ENCODE data around the gene ATP1B3.

The ATP1B3 gene

DNA sequence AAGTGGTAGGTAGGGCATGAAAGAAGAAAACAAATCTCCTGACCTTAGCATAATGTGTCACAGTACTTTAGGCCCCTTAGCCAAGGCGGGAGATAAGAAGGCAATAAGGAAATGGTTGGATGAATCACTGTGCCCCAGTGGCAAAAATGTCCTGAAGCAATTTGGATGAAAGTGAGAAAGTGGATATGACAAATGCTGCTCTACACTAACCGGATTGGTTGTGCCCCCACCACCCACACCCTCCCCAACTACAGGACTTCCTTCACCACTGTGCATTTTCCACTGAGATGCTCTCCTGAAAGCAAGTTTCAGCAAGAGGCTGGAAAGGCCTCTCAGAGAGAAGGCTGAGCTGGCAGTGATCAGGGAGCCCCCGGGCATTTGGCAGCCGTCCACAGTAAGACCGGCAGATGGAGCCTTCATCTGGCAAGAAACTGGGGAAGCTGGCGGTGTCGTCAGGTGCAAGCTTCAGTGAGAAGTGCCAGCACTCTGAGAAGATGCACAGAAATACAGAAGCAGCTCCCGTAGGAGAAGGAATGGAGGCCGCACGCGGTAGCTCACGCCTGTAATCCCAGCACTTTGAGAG, 63.8 kb downstream of the ATP1B3 start:
- Histone ChIP-seq H3K4me3 (ENCODE audit: low read depth in 1 of 2, low read length in 1 of 2) (no peak overlapping the region), H3K4me1 (ENCODE audit: control insufficient read depth in 1 of 2, insufficient read depth in 1 of 2, low read depth in 1 of 2, low read length in 1 of 2) (peaks cover 0 to 9% of the 10 kb centered on the region in 2 experiments), H3K36me3 (peaks cover 6% of the 10 kb centered on the region), H3K27me3 (no peaks in the 10 kb centered on the region), H3K27ac (no peak overlapping the region), H3K9me3 (no peaks in the 10 kb centered on the region)
- TF ChIP-seq, protein P1, sequence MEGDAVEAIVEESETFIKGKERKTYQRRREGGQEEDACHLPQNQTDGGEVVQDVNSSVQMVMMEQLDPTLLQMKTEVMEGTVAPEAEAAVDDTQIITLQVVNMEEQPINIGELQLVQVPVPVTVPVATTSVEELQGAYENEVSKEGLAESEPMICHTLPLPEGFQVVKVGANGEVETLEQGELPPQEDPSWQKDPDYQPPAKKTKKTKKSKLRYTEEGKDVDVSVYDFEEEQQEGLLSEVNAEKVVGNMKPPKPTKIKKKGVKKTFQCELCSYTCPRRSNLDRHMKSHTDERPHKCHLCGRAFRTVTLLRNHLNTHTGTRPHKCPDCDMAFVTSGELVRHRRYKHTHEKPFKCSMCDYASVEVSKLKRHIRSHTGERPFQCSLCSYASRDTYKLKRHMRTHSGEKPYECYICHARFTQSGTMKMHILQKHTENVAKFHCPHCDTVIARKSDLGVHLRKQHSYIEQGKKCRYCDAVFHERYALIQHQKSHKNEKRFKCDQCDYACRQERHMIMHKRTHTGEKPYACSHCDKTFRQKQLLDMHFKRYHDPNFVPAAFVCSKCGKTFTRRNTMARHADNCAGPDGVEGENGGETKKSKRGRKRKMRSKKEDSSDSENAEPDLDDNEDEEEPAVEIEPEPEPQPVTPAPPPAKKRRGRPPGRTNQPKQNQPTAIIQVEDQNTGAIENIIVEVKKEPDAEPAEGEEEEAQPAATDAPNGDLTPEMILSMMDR (IDR thresholded peaks at IDR 0.05): no peak

GRCh38 chr3:141941093-141941492, 64.7 kb downstream of the ATP1B3 start:
- H3K36me3 ChIP-seq: peaks cover 14% of the 10 kb centered on the region
- no peaks in the 10 kb centered on the region for H3K27me3 ChIP-seq
- peaks cover 0 to 9% of the 10 kb centered on the region in 2 experiments for H3K4me1 ChIP-seq (ENCODE audit: control insufficient read depth in 1 of 2, insufficient read depth in 1 of 2, low read depth in 1 of 2, low read length in 1 of 2)
- TF ChIP-seq, protein P1 (IDR thresholded peaks at IDR 0.05): no peak
- no peaks in the 10 kb centered on the region for H3K9me3 ChIP-seq
- H3K4me3 ChIP-seq (ENCODE audit: low read depth in 1 of 2, low read length in 1 of 2): no peak overlapping the region
- no peak overlapping the region for H3K27ac ChIP-seq

DNA sequence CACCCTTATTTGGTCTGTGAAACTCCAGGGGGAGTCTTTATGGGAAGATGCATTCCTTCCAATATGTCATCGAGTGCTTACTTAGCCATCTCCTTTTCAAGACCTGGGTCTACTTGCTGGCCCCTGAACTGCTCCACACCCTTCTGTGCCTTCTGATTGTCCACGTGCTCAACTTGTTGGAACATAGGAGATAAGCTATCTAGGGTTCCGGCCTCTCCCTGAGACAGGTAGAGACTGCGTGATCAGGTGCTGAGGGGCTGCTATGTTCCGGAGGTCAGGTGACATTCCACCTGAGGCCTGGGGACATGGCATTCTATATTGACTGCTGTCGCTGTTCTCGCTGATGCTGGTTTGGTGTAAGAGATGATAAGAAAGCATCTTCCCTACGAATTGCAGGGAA, 65.6 kb downstream of the ATP1B3 start:
- Histone ChIP-seq H3K36me3 (peaks cover 18% of the 10 kb centered on the region), H3K4me1 (ENCODE audit: control insufficient read depth in 1 of 2, insufficient read depth in 1 of 2, low read depth in 1 of 2, low read length in 1 of 2) (peaks cover 0 to 9% of the 10 kb centered on the region in 2 experiments), H3K27me3 (no peaks in the 10 kb centered on the region), H3K27ac (no peak overlapping the region), H3K4me3 (ENCODE audit: low read depth in 1 of 2, low read length in 1 of 2) (no peak overlapping the region), H3K9me3 (no peaks in the 10 kb centered on the region)
- TF ChIP-seq, protein P1 (IDR thresholded peaks at IDR 0.05): no peak

- H3K4me3 ChIP-seq (ENCODE audit: low read depth in 1 of 2, low read length in 1 of 2): no peak overlapping the region
Observed at GRCh38 chr3:141945726-141946485, 69.5 kb downstream of the ATP1B3 start.

DNA sequence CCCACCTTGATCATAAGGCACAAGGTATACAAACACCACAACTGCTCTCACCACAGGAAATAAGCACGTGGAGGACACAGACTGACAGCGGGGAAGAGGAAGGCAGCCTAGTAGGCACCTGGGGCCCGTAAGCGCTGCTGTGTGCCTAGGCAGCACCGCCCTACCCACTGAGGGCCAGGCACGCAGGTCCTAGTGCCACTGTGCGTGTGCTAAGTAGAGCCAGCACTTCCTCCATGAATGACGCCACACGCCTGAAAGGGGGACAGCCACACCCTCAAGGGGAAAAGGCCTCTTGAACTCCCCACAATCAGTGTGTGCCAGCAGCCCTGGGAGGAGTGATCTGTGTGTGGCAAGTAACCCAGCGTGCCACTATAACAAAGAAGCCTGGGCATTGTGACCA, 73.0 kb downstream of the ATP1B3 start:
- H3K9me3 ChIP-seq: no peaks in the 10 kb centered on the region
- TF ChIP-seq, protein P1 (IDR thresholded peaks at IDR 0.05): no peak
- H3K4me1 ChIP-seq (ENCODE audit: control insufficient read depth in 1 of 2, insufficient read depth in 1 of 2, low read depth in 1 of 2, low read length in 1 of 2): no peaks in the 10 kb centered on the region
- H3K4me3 ChIP-seq (ENCODE audit: low read depth in 1 of 2, low read length in 1 of 2): no peak overlapping the region
- no peak overlapping the region for H3K27ac ChIP-seq
- no peaks in the 10 kb centered on the region for H3K27me3 ChIP-seq
- H3K36me3 ChIP-seq: peaks cover 65% of the 10 kb centered on the region

More at GRCh38 chr3:141945726-141946485, 69.5 kb downstream of the ATP1B3 start:
- TF ChIP-seq, protein P1 (IDR thresholded peaks at IDR 0.05): no peak
- H3K36me3 ChIP-seq: peaks cover 35% of the 10 kb centered on the region
- H3K27ac ChIP-seq: no peak overlapping the region
- H3K4me1 ChIP-seq (ENCODE audit: control insufficient read depth in 1 of 2, insufficient read depth in 1 of 2, low read depth in 1 of 2, low read length in 1 of 2): peaks cover 0 to 6% of the 10 kb centered on the region in 2 experiments
- H3K27me3 ChIP-seq: no peaks in the 10 kb centered on the region
- no peaks in the 10 kb centered on the region for H3K9me3 ChIP-seq

Data from neutrophil (primary cell).